Karpas-422 (cell line): Measurements from ENCODE around the gene MACROD2. TPM values are rescaled to one million over a fixed set of nuclear protein-coding genes. Genes with fewer than 3 reads are reported as not detected.
A peak's percentile ranks its signal among the peaks of the same experiment; 100 is the strongest.

ENCODE experiments used
- DNase-seq: peaks from one replicate; pipeline ENCODE4 v3.0.0-alpha.2; 2015
- H2AFZ ChIP-seq: fragments of 200-600 bp; sonication (generic); 2 replicates; pipeline ENCODE4 v1.6.1; 2014; ENCODE audit warnings: antibody characterized with exemption, low read length, mixed read lengths
- H3K27ac ChIP-seq: fragments of 200-600 bp; sonication (generic); 2 replicates; pipeline ENCODE4 v1.5.1; 2014; ENCODE audit warnings: mild to moderate bottlenecking, low read length, moderate library complexity
- H3K27me3 ChIP-seq: fragments of 200-600 bp; sonication (generic); 2 replicates; pipeline ENCODE4 v1.6.1; 2014; ENCODE audit warnings: low read length, mixed read lengths
- H3K36me3 ChIP-seq: fragments of 200-600 bp; sonication (generic); 2 replicates; pipeline ENCODE4 v1.6.1; 2014; ENCODE audit warnings: low read length, mixed read lengths; ENCODE audit not compliant: insufficient read depth
- H3K4me1 ChIP-seq: fragments of 200-600 bp; sonication (generic); 2 replicates; pipeline ENCODE4 v1.6.1; 2014; ENCODE audit warnings: mild to moderate bottlenecking, low read length, mixed read lengths
- H3K4me2 ChIP-seq: fragments of 200-600 bp; sonication (generic); 2 replicates; pipeline ENCODE4 v1.6.1; 2014; ENCODE audit warnings: low read length, low read depth, mild to moderate bottlenecking; ENCODE audit not compliant: poor library complexity, severe bottlenecking
- H3K4me3 ChIP-seq: fragments of 200-600 bp; sonication (generic); 2 replicates; pipeline ENCODE4 v1.5.1; 2014; ENCODE audit warnings: mild to moderate bottlenecking, antibody characterized with exemption, low read length, mixed read lengths
- H3K79me2 ChIP-seq: fragments of 200-600 bp; sonication (generic); 2 replicates; pipeline ENCODE4 v1.6.1; 2014; ENCODE audit warnings: mild to moderate bottlenecking, low read length, mixed read lengths
- H3K9ac ChIP-seq: fragments of 200-600 bp; sonication (generic); 2 replicates; pipeline ENCODE4 v1.6.0; 2014; ENCODE audit warnings: low read length
- H3K9me2 ChIP-seq: fragments of 200-600 bp; sonication (generic), shearing (Covaris generic); replicated peaks from 2 replicates; pipeline ENCODE4 v1.6.0; 2014; ENCODE audit warnings: mild to moderate bottlenecking, low read length, moderate library complexity; ENCODE audit not compliant: insufficient read depth
- H3K9me3 ChIP-seq: fragments of 300-700, 200-600 bp; sonication (generic); 2 replicates; pipeline ENCODE4 v1.6.1; 2014; ENCODE audit warnings: low read length, mixed read lengths
- H4K20me1 ChIP-seq: fragments of 200-600 bp; sonication (generic); 2 replicates; pipeline ENCODE4 v1.6.1; 2014; ENCODE audit warnings: mild to moderate bottlenecking, antibody characterized with exemption, low read length, low read depth; ENCODE audit not compliant: insufficient read depth
- total RNA-seq: library from RNA; depleted of rRNA; stranded (reverse); fragments of >200 nt; shearing (Covaris generic); gene quantifications from 2 replicates; pipeline ENCODE4 v1.2.3, GENCODE V29; 2014; ENCODE audit warnings: low replicate concordance

The MACROD2 gene
- total RNA-seq, 1 experiment from 2014 or later = 0.15 TPM

- no peaks in the 10 kb centered on the region for H4K20me1 ChIP-seq
Observed at GRCh38 chr20:15911581-15911980, 1916.3 kb downstream of the MACROD2 start.

GRCh38 chr20:15913391-15914025 is 1918.2 kb downstream of the MACROD2 start:
- peaks cover 14% of the 10 kb centered on the region for H3K4me1 ChIP-seq
- H3K4me2 ChIP-seq = no peak overlapping the region
- H4K20me1 ChIP-seq = no peaks in the 10 kb centered on the region
- no peak overlapping the region for H2AFZ ChIP-seq
- no peak overlapping the region for H3K4me3 ChIP-seq
- H3K27me3 ChIP-seq = no peaks in the 10 kb centered on the region
- DNase-seq = no peak
- H3K9me2 ChIP-seq = no peaks in the 10 kb centered on the region
- no peaks in the 10 kb centered on the region for H3K9me3 ChIP-seq
- no peak overlapping the region for H3K9ac ChIP-seq
- peaks cover 6% of the 10 kb centered on the region; the same call in 1 of the 2 replicates for H3K36me3 ChIP-seq
- H3K27ac ChIP-seq = no peak overlapping the region
- peaks cover 93% of the 10 kb centered on the region for H3K79me2 ChIP-seq

More at GRCh38 chr20:15911581-15911980, 1916.3 kb downstream of the MACROD2 start:
- H3K9ac ChIP-seq = no peak overlapping the region
- peaks cover 89% of the 10 kb centered on the region for H3K79me2 ChIP-seq
- no peak overlapping the region for H3K4me2 ChIP-seq
- no peak overlapping the region for H2AFZ ChIP-seq
- H3K4me3 ChIP-seq = no peak overlapping the region
- no peaks in the 10 kb centered on the region for H3K9me3 ChIP-seq
- no peaks in the 10 kb centered on the region for H3K27me3 ChIP-seq
- peaks cover 6% of the 10 kb centered on the region; the same call in 1 of the 2 replicates for H3K36me3 ChIP-seq
- no peaks in the 10 kb centered on the region for H3K9me2 ChIP-seq
- no peak for DNase-seq
- no peak overlapping the region for H3K27ac ChIP-seq
- peaks cover 14% of the 10 kb centered on the region for H3K4me1 ChIP-seq

GRCh38 chr20:15916623-15917022 is 1921.3 kb downstream of the MACROD2 start:
- no peaks in the 10 kb centered on the region for H3K36me3 ChIP-seq
- H3K4me2 ChIP-seq = no peak overlapping the region

GRCh38 chr20:15917283-15917682 is 1922.0 kb downstream of the MACROD2 start:
- DNase-seq = no peak
- Histone ChIP-seq H3K4me2 (no peak overlapping the region), H2AFZ (no peak overlapping the region), H3K9me3 (no peaks in the 10 kb centered on the region), H3K4me3 (no peak overlapping the region), H3K4me1 (peaks cover 46% of the 10 kb centered on the region), H3K9ac (no peak overlapping the region), H3K79me2 (peaks cover 98% of the 10 kb centered on the region), H3K27me3 (no peaks in the 10 kb centered on the region), H4K20me1 (no peaks in the 10 kb centered on the region), H3K9me2 (no peaks in the 10 kb centered on the region), H3K27ac (no peak overlapping the region), H3K36me3 (no peaks in the 10 kb centered on the region)

More at GRCh38 chr20:15916623-15917022, 1921.3 kb downstream of the MACROD2 start:
- peaks cover 39% of the 10 kb centered on the region for H3K4me1 ChIP-seq
- no peaks in the 10 kb centered on the region for H3K9me2 ChIP-seq
- H4K20me1 ChIP-seq = no peaks in the 10 kb centered on the region
- no peak overlapping the region for H3K4me3 ChIP-seq
- H3K27ac ChIP-seq = no peak overlapping the region
- no peak overlapping the region for H3K9ac ChIP-seq
- no peaks in the 10 kb centered on the region for H3K27me3 ChIP-seq
- no peak overlapping the region for H2AFZ ChIP-seq
- no peak for DNase-seq
- no peaks in the 10 kb centered on the region for H3K9me3 ChIP-seq
- H3K79me2 ChIP-seq = peaks cover 98% of the 10 kb centered on the region

- Histone ChIP-seq H3K79me2 (peaks cover 90% of the 10 kb centered on the region), H3K4me2 (no peak overlapping the region), H3K27me3 (no peaks in the 10 kb centered on the region), H2AFZ (no peak overlapping the region), H3K27ac (no peak overlapping the region), H4K20me1 (no peaks in the 10 kb centered on the region), H3K36me3 (no peaks in the 10 kb centered on the region), H3K9me3 (no peaks in the 10 kb centered on the region), H3K9ac (no peak overlapping the region), H3K4me1 (peaks cover 59% of the 10 kb centered on the region), H3K9me2 (no peaks in the 10 kb centered on the region), H3K4me3 (no peak overlapping the region)
- no peak for DNase-seq
Observed at GRCh38 chr20:15918631-15919030, 1923.3 kb downstream of the MACROD2 start.

GRCh38 chr20:15919118-15919517 is 1923.8 kb downstream of the MACROD2 start:
- Histone ChIP-seq H3K4me2 (no peak overlapping the region), H2AFZ (no peak overlapping the region), H3K79me2 (peaks cover 85% of the 10 kb centered on the region), H3K9me2 (no peaks in the 10 kb centered on the region), H4K20me1 (no peaks in the 10 kb centered on the region), H3K9ac (no peak overlapping the region), H3K27ac (no peak overlapping the region), H3K36me3 (no peaks in the 10 kb centered on the region), H3K9me3 (no peaks in the 10 kb centered on the region), H3K27me3 (no peaks in the 10 kb centered on the region), H3K4me1 (peaks cover 59% of the 10 kb centered on the region), H3K4me3 (no peak overlapping the region)
- no peak for DNase-seq

GRCh38 chr20:15921930-15922329 is 1926.6 kb downstream of the MACROD2 start:
- peaks cover 58% of the 10 kb centered on the region for H3K4me1 ChIP-seq
- no peak overlapping the region for H2AFZ ChIP-seq
- H3K79me2 ChIP-seq = peaks cover 57% of the 10 kb centered on the region
- H3K4me3 ChIP-seq = peak overlapping the region; percentile 67
- peak overlapping the region; percentile 67 for H3K9ac ChIP-seq
- peak; percentile 56 for DNase-seq
- H3K27me3 ChIP-seq = no peaks in the 10 kb centered on the region
- no peaks in the 10 kb centered on the region for H3K36me3 ChIP-seq
- no peaks in the 10 kb centered on the region for H4K20me1 ChIP-seq
- H3K9me2 ChIP-seq = no peaks in the 10 kb centered on the region
- H3K4me2 ChIP-seq = peak overlapping the region; percentile 75
- peak overlapping the region; percentile 90 for H3K27ac ChIP-seq
- H3K9me3 ChIP-seq = no peaks in the 10 kb centered on the region

GRCh38 chr20:15922556-15922955 is 1927.2 kb downstream of the MACROD2 start:
- Histone ChIP-seq H3K27ac (peak overlapping the region; percentile 90), H3K9ac (peak overlapping the region; percentile 67), H3K4me1 (peaks cover 58% of the 10 kb centered on the region), H3K4me2 (peak overlapping the region; percentile 75), H2AFZ (peak overlapping the region; percentile 47; the same call in 1 of the 2 replicates), H3K9me2 (no peaks in the 10 kb centered on the region), H3K79me2 (peaks cover 51% of the 10 kb centered on the region), H3K36me3 (no peaks in the 10 kb centered on the region), H3K27me3 (no peaks in the 10 kb centered on the region), H4K20me1 (no peaks in the 10 kb centered on the region), H3K9me3 (no peaks in the 10 kb centered on the region), H3K4me3 (peak overlapping the region; percentile 67)
- peak; percentile 83 for DNase-seq
